Kidney (tissue), 14 donors: ENCODE results near the gene DNAL1. TPM values are rescaled to one million over a fixed set of nuclear protein-coding genes. Genes with fewer than 3 reads are reported as not detected.
A peak's percentile ranks its signal among the peaks of the same experiment; 100 is the strongest.
"Not testable (repeated sequence)": the region's sequence is repeated elsewhere in the genome, so short reads cannot be mapped to it uniquely, and the experiment has no call there.

Source experiments
- DNase-seq, 5 donors: peaks; one replicate each; pipeline ENCODE4 v3.0.0-alpha.2; 2013 to 2020
- FAIRE-seq: peaks from 2 replicates; lab custom pipeline; 2012; peaks lifted over from hg19 to GRCh38; lab: Jason Lieb, UNC
- H3K27ac ChIP-seq, 2 donors: one replicate each; pipeline ENCODE4 v1.7.0; 2013; ENCODE audit warnings: low read depth in 2 of 2, low read length in 2 of 2, inconsistent platforms in 1 of 2
- H3K27me3 ChIP-seq: one replicate; pipeline ENCODE4 v1.7.1; 2013; ENCODE audit warnings: low read length, inconsistent platforms; ENCODE audit not compliant: control insufficient read depth, insufficient read depth
- H3K36me3 ChIP-seq, 3 donors: one replicate each; pipeline versions ENCODE4 v1.7.0 to v1.7.1; 2013; ENCODE audit warnings: low read length in 3 of 3, control low read depth in 1 of 3, inconsistent platforms in 1 of 3; ENCODE audit not compliant: insufficient read depth in 3 of 3, control insufficient read depth in 2 of 3
- H3K4me1 ChIP-seq, 3 donors: one replicate each; pipeline versions ENCODE4 v1.7.0 to v1.7.1; 2013; ENCODE audit warnings: low read length in 3 of 3, inconsistent platforms in 1 of 3, low read depth in 1 of 3; ENCODE audit not compliant: control insufficient read depth in 2 of 3, insufficient read depth in 2 of 3
- H3K4me3 ChIP-seq, 3 donors: one replicate each; pipeline versions ENCODE4 v1.7.0 to v1.8.1; 2013; ENCODE audit warnings: low read length in 3 of 3, control low read depth in 1 of 3, inconsistent platforms in 1 of 3
- H3K9ac ChIP-seq, 3 donors: one replicate each; pipeline versions ENCODE4 v1.7.0 to v1.7.1; 2013; ENCODE audit warnings: low read length in 3 of 3, control low read depth in 1 of 3, inconsistent platforms in 1 of 3
- H3K9me3 ChIP-seq, 3 donors: one replicate each; pipeline versions ENCODE4 v1.7.0 to v1.7.1; 2013; ENCODE audit warnings: low read length in 3 of 3, control low read depth in 1 of 3, inconsistent platforms in 1 of 3; ENCODE audit not compliant: control insufficient read depth in 2 of 3, insufficient read depth in 1 of 3
- intact Hi-C: fragments of 100-400 bp; cut with DNase I; formaldehyde crosslinking; loops from one replicate; pipeline ENCODE4 v1.11.1; 2022
- polyA plus RNA-seq: library from polyadenylated mRNA; stranded (reverse); fragments of 350-450 nt; fragmentation: Illumina TruSeq; extraction: RNeasy Lipid Tissue Mini Kit (QIAGEN cat#74804); gene quantifications from one replicate; pipeline ENCODE4 v1.2.3, GENCODE V29; 2014; ENCODE audit warnings: low read depth, low replicate concordance; ENCODE audit not compliant: insufficient read depth
- total RNA-seq: library from RNA; stranded (reverse); fragmentation: NEBNext Ultra II Directional; extraction: Animal tissue kit (Norgen Biotek cat#: 25700); gene quantifications from one replicate; pipeline ENCODE4 v1.2.1, GENCODE V29; 2021
- TF ChIP-seq, protein P1 (sequence below): IDR thresholded peaks from 3 replicates; pipeline ENCODE4 v1.5.1; 2012; ENCODE audit warnings: mild to moderate bottlenecking, moderate library complexity, borderline replicate concordance; ENCODE audit not compliant: insufficient read depth; ENCODE audit errors: extremely low read depth
- donor health status: control.
- donor health status: control.
- donor health status: control.
- donor health status: control.
- donor health status: control.
- donor health status: DM: yes; HTN: yes; CAD: no.
- donor health status: Normal renal cell carcinoma (clear cell type).

The DNAL1 gene
- total and polyA plus RNA-seq, 2 donors from 2014 or later = 9.3 to 32.3 TPM

DNA sequence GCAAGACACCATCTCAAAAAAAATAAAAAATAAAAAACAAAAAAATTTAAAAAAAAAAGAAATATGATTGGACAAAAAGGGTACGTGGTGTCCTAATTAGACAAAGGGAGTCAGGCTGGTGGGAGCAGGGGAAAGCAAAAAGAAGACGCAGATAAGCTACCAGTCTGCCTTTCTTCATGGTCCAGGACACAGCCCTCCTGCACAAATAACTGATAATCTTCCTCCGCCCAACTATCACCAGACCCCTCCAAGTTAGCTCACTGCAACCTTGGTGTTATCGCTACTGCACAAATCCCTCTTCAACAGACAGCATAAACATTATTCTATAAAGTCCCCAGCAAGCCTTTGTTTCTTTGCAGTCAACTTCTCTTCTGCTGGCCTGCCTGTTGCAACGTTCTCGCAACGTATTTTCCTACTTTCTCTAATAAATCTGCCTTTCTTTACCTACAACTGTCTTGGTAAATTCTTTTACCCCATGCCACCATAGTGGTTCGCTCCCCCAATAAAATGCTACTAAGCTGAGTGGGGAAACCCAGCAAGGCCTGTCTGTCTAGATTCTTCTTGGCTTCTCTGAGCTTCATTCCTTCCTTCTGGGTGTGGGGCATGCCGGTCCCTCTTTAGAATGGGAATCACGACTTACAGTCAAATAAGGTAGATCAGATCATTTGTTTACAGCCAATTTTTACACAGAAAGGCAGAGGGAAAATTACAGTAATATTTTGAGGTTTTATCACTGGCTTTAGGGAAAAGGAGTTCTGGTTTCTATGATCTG, 14.6 kb upstream of the DNAL1 start:
- intact Hi-C loops = loop anchor here (10.0 kb wide), 1 partner anchor 115 kb away; no protein-coding TSS in a partner anchor
- no peaks in the 10 kb centered on the region for H3K36me3 ChIP-seq
- no peak overlapping the region for H3K27ac ChIP-seq
- no peaks in the 10 kb centered on the region for H3K9me3 ChIP-seq
- FAIRE-seq (no peak), DNase-seq (no peak)
- TF ChIP-seq, protein P1, sequence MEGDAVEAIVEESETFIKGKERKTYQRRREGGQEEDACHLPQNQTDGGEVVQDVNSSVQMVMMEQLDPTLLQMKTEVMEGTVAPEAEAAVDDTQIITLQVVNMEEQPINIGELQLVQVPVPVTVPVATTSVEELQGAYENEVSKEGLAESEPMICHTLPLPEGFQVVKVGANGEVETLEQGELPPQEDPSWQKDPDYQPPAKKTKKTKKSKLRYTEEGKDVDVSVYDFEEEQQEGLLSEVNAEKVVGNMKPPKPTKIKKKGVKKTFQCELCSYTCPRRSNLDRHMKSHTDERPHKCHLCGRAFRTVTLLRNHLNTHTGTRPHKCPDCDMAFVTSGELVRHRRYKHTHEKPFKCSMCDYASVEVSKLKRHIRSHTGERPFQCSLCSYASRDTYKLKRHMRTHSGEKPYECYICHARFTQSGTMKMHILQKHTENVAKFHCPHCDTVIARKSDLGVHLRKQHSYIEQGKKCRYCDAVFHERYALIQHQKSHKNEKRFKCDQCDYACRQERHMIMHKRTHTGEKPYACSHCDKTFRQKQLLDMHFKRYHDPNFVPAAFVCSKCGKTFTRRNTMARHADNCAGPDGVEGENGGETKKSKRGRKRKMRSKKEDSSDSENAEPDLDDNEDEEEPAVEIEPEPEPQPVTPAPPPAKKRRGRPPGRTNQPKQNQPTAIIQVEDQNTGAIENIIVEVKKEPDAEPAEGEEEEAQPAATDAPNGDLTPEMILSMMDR = no peak
- peaks cover 0 to 5% (median 0%) of the 10 kb centered on the region in 3 donors for H3K4me1 ChIP-seq
- no peak overlapping the region for H3K4me3 ChIP-seq
- H3K9ac ChIP-seq = no peak overlapping the region
- H3K27me3 ChIP-seq = no peaks in the 10 kb centered on the region

DNA sequence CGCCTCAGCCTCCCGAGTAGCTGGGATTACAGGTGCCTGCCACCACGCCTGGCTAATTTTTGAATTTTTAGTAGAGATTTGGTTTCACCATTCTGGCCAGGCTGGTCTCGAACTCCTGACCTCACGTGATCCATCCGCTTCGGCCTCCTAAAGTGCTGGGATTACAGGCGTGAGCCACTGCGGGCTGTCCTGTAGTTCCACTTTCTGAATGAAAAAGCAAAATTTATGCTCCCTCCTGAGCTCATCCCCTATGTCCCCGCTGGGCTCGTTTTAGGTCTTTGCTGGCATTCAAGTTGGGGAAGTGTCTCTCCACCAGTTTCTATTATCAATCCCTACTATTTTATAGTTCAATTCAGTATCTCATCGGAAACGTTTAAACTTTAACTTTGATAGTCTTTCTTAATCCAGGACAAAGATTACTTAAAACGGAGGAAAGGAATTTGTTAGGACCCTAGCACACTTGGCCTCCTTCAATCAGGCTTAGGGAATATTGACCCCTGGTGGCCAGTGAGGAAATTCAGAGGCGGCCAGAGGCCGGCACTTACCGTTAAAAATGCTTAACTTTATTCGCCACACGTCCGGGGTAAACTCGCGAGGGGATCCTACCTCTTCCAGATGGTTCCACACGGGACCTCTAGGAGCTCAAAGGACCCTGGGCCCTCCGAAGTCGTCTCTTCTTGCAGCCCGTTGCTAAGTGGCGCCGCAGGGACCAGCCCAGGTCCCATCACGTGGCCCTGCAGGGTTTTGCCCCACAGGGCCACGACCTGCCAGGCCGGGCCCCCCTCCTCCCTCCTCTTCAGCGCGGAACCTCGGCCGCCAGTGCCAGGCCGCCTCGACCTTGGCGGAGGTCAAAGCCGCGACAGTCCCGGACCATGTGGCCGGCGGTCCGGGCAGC, 11.4 kb upstream of the DNAL1 start:
- intact Hi-C loops = loop anchor here (10.0 kb wide), 1 partner anchor 119 kb away; no protein-coding TSS in a partner anchor
- peak overlapping the region; percentile 14 to 76 (median 62) for H3K4me3 ChIP-seq
- H3K27me3 ChIP-seq = no peaks in the 10 kb centered on the region
- TF ChIP-seq, protein P1 = peak; percentile 89
- H3K4me1 ChIP-seq = peaks cover 0 to 5% (median 0%) of the 10 kb centered on the region in 3 donors
- peak overlapping the region; percentile 34 to 72 for H3K27ac ChIP-seq
- FAIRE-seq (peak; percentile 77), DNase-seq (peak; percentile 72 to 90 (median 78))
- no peaks in the 10 kb centered on the region for H3K36me3 ChIP-seq
- H3K9ac ChIP-seq = peak overlapping the region in 2 of 3 donors; percentile 42 to 61
- H3K9me3 ChIP-seq = no peaks in the 10 kb centered on the region

DNA sequence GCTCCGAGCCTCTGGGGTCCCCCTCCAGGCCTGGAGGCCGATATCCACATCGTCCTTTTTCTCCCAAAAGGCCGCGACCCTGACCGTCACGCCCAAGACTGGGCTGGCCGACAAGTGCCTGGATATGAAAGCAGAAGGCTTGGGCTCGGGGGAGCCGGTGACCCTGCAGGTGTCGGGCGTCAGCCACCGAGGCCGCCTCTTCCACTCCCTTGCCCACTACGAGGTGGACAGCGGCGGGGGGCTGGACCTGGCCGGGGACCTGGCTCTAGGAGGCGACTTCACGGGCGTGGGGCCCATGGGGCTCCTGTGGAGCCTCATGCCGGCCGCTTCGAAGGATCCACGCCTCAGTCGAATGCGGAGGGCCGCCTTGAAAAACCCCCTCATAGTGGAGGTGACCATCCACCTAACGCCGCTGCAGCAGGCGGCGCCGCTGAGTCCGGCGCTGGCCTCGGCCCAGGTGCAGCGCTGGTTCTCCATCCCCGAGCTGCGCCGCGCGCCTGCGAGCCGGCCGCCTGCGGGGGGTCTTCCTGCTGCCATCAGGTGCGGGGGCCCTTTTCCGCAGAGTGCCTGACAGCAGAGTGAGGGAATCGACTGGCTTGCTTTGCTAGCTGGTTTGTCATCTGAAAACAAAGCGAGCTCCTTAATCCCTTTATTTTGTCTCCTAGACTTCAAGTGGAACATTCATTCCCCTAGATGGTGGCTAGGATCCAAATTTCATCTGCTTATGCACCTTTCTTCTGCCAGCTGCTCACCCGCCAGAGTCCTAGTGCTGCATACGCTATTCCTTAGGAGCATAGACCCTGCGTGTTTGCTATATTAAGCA, 10.6 kb upstream of the DNAL1 start:
- no peaks in the 10 kb centered on the region for H3K9me3 ChIP-seq
- peak overlapping the region in 2 of 3 donors; percentile 42 to 61 for H3K9ac ChIP-seq
- peaks cover 0 to 5% (median 0%) of the 10 kb centered on the region in 3 donors for H3K4me1 ChIP-seq
- peak overlapping the region in 2 of 3 donors; percentile 62 to 76 for H3K4me3 ChIP-seq
- intact Hi-C loops = loop anchor here (10.0 kb wide), 1 partner anchor 119 kb away; no protein-coding TSS in a partner anchor
- H3K36me3 ChIP-seq = no peaks in the 10 kb centered on the region
- TF ChIP-seq, protein P1 = peak; percentile 48
- no peaks in the 10 kb centered on the region for H3K27me3 ChIP-seq
- peak overlapping the region; percentile 34 to 72 for H3K27ac ChIP-seq
- peak; percentile 44 to 82 (median 61) for DNase-seq
- no peak for FAIRE-seq

DNA sequence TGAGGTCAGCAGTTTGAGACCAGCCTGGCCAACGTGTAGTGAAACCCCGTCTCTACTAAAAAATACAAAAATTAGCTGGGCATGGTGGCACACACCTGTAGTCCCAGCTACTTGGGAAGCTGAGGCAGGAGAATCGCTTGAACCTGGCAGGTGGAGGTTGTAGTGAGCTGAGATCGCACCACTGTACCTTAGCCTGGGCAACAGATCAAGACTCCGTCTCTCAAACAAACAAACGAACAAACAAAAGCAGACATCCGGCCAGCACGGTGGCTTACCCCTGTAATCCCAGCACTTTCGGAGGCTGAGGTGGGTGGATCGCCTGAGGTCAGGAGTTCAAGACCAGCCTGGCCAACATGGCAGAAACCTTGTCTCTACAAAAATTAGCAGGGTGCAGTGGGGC, 8.4 kb upstream of the DNAL1 start:
- not testable (repeated sequence) for H3K9ac ChIP-seq, H3K4me3 ChIP-seq, FAIRE-seq, DNase-seq, H3K27me3 ChIP-seq, H3K27ac ChIP-seq, H3K9me3 ChIP-seq, H3K4me1 ChIP-seq, H3K36me3 ChIP-seq
- intact Hi-C loops = loop anchor here (10.0 kb wide), 1 partner anchor 122 kb away; no protein-coding TSS in a partner anchor
